Measurements from ENCODE around the gene SPTLC1.

The SPTLC1 gene

GRCh38 chr9:91992461-91993041 lies 122.7 kb downstream of the SPTLC1 start:
- in situ Hi-C loops (cut with MboI; ENCODE audit: low sequenced_read_pairs) = no loop called here

GRCh38 chr9:91991721-91992341 lies 123.4 kb downstream of the SPTLC1 start:
- in situ Hi-C loops (cut with MboI; ENCODE audit: low sequenced_read_pairs) = no loop called here

GRCh38 chr9:91986248-91986647 lies 129.0 kb downstream of the SPTLC1 start:
- in situ Hi-C loops (cut with MboI; ENCODE audit: low sequenced_read_pairs) = no loop called here

DNA sequence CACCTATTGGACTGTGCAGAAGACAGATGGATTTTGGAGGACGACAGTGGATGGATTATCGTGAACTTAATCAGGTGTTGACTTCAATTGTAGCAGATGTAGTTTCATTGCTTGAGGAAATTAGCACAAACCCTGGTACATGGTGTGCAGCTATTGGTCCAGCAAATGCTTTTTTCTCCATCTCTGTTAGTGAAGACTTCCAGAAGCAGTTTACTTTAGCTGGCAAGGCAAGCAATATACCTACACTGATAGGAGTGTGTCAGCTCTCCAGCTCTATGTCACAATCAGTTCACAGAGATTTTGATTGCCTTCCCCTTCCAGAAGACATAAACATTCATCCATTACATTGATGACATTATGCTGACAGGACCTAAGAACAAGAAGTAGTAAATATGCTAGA lies 129.5 kb downstream of the SPTLC1 start:
- in situ Hi-C loops (cut with MboI; ENCODE audit: low sequenced_read_pairs) = no loop called here
